A204.1 (cell line): Measurements from ENCODE around the gene NELFA.

Experiments
- FAIRE-seq: peaks from 2 replicates; lab custom pipeline; 2012; peaks lifted over from hg19 to GRCh38; lab: Jason Lieb, UNC

NELFA gene

DNA sequence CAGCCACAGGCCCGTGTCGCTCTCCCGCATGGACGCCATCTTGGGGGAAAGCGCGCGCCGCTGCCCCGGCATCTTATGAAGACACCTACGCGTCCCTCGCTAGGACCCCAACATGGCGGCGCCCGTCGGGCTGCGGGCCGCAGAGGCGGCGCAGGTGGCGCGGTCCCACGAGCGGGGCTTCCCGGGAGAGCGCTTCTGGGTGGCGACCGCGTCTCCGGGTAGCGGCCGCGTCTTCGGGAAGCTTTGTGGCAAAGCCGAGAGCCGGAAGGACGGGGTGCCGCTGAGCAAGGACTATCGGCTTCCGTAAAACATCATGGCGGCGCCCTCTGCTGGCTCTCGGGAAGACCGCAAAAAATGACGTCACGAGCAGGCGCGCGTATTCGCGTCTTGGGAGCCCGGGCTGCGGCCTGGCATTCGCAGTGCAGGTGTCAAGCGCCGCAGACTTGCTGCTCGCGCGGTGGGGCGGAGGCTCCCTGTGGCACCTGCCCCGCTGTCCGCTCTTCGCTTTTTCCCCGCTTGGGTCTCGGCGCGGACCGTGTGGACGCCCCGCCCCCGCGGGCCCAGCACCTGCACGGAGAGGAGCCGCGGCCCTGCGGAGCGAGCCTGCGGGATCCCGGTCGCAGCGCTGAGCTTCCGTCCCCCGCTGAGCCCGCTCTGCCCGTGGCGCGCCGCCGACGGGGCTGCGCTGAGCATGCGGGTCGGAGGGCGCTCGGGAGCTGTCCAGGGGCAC is at the start of gene NELFA:
Gene NELFA (minus strand): TSS at position 54 of the 730 bp plus-strand sequence. CDS start 15 bp downstream, at position 39.
- FAIRE-seq: no peak

GRCh38 chr4:2057382-2058065 is 48.8 kb upstream of the NELFA start:
- no peak for FAIRE-seq

GRCh38 chr4:2054217-2054616 is 45.4 kb upstream of the NELFA start:
- FAIRE-seq: no peak

DNA sequence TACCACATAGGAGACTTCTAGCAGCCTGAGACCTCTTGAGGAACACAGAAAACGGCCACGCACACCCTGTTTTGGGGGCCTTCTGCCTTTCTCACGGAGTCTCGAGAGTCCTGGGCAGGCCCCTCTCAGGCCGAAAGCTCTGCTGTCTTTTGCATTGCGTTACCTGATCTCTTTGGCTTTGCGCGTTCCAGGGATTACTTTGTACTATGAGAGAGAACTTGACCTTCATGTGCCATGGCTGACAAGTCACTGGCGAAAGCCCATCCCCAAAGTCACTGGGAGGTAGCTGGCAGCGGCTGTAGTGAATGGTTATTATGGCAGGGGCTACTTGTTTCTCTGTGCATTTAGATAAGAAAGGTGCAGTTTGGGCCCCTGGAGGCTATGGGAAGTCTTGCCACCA is 42.3 kb upstream of the NELFA start:
- no peak for FAIRE-seq

DNA sequence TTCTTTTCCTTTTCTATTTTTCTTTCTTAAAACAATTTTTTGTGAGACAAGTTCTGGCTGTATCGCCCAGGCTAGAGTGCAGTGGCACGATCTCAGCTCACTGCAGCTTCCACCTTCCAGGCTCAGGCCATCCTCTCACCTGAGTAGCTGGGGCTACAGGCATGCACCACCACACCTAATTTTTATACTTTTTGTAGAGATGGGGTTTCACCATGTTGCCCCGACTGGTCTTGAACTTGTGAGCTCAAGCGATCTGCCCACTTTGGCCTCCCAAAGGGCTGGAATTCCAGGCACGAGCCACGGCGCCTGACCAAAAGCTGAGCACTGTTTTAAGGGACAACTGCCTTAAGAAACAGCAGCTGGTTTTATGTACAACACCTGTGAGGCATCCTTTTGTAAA is 41.0 kb upstream of the NELFA start:
- FAIRE-seq: no peak

DNA sequence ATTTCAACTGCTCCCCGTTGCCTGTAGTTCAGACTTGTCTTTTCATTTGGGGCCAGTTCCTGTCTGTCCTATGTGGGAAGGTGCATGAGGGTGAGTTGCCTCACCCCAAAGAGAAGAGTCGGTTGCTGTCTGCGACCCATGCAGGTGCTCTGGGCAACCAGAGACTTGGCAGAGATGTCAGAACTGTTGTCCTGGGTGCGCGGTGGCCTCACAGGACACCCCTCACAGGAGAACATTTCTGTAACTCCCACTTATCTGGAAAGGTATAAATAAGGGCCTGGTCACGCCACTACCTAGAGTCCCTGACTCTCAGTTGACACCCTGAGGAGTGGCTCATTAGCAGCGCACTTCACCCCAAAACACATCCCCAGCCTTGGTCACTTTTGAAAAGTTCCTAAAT is 40.6 kb upstream of the NELFA start:
- FAIRE-seq: no peak

DNA sequence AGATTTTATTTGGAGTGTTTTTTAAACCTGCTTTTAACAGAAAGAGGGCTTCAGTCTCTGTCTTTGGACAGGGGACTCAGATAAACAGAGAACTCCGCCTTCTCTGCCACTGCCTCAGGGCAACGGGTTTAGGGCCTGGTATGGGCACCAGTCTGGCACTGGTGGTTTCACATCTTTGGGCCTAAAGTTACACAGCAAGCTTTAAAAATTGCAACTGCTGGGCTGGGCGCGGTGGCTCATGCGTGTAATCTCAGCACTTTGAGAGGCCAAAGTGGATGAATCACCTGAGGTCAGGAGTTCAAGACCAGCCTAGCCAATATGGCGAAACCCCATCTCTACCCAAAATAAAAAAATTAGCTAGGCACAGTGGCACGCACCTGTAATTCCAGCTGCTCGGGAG is 40.1 kb upstream of the NELFA start:
- FAIRE-seq: no peak

- no peak for FAIRE-seq
Measured at GRCh38 chr4:2047781-2048581, 39.2 kb upstream of the NELFA start.

DNA sequence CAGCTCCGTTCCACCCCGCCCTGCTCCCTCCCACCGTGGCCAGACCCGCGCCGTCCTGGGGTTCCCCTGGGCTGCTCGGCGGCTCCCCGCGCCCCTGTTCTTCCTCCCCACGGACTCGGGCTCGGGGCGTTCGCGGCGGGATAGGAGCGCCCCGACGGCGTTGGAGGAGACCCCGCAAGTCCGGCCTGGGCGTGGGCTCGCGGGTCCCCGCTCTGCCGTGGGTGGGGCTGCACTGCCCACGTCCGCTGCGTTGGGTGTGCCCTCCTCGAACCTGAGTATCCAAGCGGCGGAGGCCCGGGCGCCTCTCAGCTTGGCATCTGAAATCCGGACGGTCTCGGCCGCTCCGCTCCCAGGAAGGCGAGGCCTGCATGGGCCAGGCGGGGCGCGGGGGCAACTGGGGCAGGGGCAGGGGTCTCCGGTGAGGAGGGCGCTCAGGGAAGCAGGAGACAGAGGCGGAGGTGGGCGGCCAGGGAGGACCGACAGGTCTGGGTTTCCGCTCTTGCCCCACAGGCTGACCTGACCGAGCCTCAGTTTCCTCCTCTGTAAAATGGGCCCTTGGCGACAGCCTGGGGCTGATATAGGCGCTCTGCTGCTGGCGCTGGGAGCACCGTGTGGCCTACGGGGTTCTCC is 38.4 kb upstream of the NELFA start:
- FAIRE-seq: no peak

DNA sequence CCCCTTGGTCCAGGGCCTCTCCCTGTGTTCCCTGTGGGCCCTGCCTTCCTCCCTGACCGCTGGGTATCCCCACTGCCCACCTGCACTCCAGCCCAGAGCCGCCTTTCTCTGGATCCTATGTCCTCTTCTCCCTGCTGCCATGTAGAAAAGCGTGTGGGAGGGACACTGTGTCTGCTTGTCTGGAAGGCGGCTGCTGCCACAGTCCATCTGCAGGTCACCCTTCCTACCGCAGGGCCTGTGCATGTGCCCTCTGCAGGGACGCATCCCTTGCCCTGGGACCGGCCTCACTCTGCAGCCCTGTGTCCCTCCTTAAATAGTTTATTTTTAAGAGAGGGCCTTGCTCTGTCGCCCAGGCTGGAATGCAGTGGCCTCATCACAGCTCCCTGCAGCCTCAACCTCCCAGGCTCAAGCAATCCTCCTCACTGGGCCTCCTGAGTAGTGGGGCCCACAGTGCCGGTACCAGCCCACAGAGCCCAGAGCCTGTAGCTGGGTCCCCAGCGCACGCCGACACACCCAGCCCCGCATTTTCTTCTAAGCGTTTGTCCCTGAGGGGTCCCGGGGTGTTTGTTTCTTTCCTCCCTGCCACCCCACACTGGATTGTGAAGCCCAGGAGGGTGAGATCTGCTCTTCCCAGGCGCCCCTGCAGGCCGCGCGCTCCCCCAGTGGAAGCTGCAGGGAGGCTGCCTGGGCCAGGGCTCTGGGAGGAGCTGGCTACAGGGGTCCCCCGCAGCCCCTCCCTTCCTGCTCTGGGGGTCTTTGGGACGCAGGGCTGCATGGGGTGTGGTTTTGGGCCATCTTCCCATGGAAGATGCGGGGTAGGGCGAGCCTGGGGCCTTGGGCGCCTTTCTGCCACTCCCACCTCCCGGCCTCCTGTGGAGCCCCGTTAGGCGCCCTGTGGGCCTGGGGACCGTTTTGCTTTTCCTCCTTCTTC is 37.5 kb upstream of the NELFA start:
- FAIRE-seq: no peak

DNA sequence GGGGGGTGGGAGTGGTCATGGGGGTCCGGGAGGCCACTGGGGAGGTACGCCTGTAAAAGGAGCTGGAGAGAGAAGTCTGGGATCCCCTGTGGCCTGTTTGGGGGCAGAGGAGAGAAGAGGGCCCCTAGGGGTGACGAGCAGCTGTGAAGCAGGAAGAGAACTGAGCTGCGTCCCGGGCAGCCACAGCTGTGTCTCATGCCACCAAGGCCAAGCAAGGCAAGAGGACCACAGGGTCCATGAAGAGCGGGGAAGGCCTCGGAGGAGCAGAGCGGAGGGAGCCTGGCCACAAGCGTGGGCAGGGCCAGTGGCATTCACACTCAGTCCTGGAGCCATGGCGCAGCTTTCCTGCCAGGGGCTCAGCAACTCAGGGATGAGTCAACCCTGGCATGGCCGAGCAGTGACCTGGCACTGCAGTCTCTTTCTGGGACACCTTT is 36.8 kb upstream of the NELFA start:
- FAIRE-seq: no peak

DNA sequence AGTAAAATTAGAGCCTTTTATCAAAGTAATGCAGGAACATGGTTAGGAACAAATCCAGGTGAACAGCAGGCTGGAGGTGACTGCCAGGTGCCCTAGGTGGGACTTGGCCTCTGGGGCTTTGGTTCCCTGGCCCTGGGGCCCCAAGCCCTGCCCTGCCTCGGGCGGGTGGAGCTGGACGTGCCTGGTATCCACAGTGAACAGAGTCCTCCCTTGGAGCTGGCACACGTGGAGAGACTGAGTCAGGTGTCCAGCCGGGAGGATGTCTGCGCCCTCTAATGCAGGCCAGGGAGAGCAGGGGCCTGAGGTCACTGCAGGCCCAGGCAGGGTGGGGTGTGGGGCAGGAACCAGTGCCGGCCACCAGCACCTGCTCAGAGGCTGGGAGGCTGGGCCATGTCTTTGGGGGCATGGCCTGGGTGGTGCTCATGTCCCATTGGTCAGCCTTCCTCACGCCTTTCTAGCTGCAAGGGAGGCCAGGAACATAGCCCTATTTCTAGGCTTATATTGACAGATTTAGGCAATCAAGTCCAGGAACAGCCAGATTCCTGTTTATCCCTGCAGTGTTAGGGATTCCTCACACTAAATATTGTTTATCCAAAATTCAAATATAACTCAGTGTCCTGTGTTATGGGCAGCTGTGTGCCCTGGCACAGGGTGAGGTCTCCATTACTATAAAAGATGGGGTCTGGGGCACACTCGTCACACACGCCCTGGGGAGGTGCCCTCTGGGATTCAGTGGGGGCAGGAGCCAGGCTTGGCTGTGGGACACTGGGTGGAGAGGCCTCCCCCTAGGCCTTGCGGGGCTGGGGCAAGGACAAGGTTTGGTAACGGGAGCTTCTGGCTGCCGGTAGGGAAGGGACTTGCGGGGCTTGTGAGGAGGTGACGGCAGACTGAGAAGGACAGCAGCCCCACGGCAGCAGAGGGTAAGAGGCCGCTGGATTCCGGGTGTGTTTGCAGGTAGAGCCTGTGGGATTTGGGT is 36.1 kb upstream of the NELFA start:
- no peak for FAIRE-seq

DNA sequence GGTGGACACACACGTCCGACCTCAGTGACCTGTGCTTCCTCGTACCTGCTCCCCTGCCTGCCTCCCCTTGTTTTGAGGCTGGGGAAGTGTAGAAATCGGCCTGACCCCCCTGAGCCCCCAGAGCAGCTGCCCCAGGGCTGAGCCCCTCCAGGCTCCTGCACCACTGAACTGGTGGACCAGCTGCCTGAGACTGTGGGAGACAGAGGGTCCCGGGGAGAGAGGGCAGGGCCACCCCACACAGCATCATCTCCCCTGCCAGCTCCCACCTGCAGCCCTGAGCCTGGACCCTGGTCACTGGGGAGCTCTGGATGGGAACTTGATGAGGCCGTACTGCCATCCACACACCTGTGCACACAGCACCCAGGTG is 35.3 kb upstream of the NELFA start:
- FAIRE-seq: no peak

GRCh38 chr4:2043396-2044118 is 34.8 kb upstream of the NELFA start:
- FAIRE-seq: no peak

GRCh38 chr4:2042947-2043395 is 34.2 kb upstream of the NELFA start:
- FAIRE-seq: no peak

- FAIRE-seq: no peak
Measured at GRCh38 chr4:2042204-2042946, 33.6 kb upstream of the NELFA start.

GRCh38 chr4:2041239-2042130 is 32.7 kb upstream of the NELFA start:
- no peak for FAIRE-seq
